Muscle of leg (tissue), 11 donors: ENCODE data around the gene COQ2. TPM values are rescaled to one million over a fixed set of nuclear protein-coding genes. Genes with fewer than 3 reads are reported as not detected.
"Not testable (repeated sequence)": the region's sequence is repeated elsewhere in the genome, so short reads cannot be mapped to it uniquely, and the experiment has no call there.

Experiments
- DNase-seq: peaks from one replicate; pipeline ENCODE4 v3.0.0; 2013
- H3K27ac ChIP-seq: one replicate; pipeline ENCODE4 v1.5.1; 2013; ENCODE audit warnings: mild to moderate bottlenecking, low read length, control low read depth
- H3K27me3 ChIP-seq: one replicate; pipeline ENCODE4 v1.6.1; 2013; ENCODE audit warnings: low read length; ENCODE audit not compliant: control insufficient read depth, insufficient read depth
- H3K36me3 ChIP-seq: one replicate; pipeline ENCODE4 v1.6.1; 2013; ENCODE audit warnings: low read length; ENCODE audit not compliant: control insufficient read depth, insufficient read depth
- H3K4me1 ChIP-seq: one replicate; pipeline ENCODE4 v1.6.1; 2013; ENCODE audit warnings: low read length; ENCODE audit not compliant: control insufficient read depth, insufficient read depth
- H3K4me3 ChIP-seq: one replicate; pipeline ENCODE4 v1.5.1; 2013; ENCODE audit warnings: low read length, control low read depth
- H3K9me3 ChIP-seq: replicated peaks from 2 replicates; pipeline ENCODE4 v1.6.1; 2013; ENCODE audit warnings: low read depth, low read length; ENCODE audit not compliant: control insufficient read depth
- WGBS: methylation state at CpG from one replicate; pipeline ENCODE4 v1.1.5; 2013; ENCODE audit warnings: missing lambda C conversion rate; ENCODE audit not compliant: insufficient coverage; 5-methylcytosine and 5-hydroxymethylcytosine counted together
- polyA plus RNA-seq, 8 donors: library from polyadenylated mRNA; unstranded; fragments of 120-200 nt; gene quantifications; one replicate each; pipeline versions ENCODE4 v1.2.1 to v1.2.3, GENCODE V29; 2013; ENCODE audit warnings: inconsistent platforms in 1 of 8, low replicate concordance in 1 of 8; ENCODE audit not compliant: insufficient read length in 8 of 8, insufficient read depth in 1 of 8
- total RNA-seq: library from RNA; stranded (reverse); fragments of 120-200 nt; gene quantifications from one replicate; pipeline ENCODE4 v1.2.4, GENCODE V29; 2013

Gene COQ2
- total and polyA plus RNA-seq, 9 donors, result 7.7 to 12.2 (median 9.3) TPM

- H3K4me3 ChIP-seq, DNase-seq, H3K36me3 ChIP-seq, H3K27me3 ChIP-seq, H3K9me3 ChIP-seq, H3K27ac ChIP-seq, H3K4me1 ChIP-seq: not testable (repeated sequence)
- 100% methylated on average over 1 of the region's 3 CpGs for WGBS
These were observed 5.6 kb upstream of the COQ2 start for GRCh38 chr4:83290059-83290774.

- H3K4me3 ChIP-seq, H3K4me1 ChIP-seq, H3K36me3 ChIP-seq, H3K27me3 ChIP-seq, H3K9me3 ChIP-seq, H3K27ac ChIP-seq, DNase-seq: not testable (repeated sequence)
- no CpG with 5 or more reads among the region's 1 CpG for WGBS
These were observed 3.8 kb upstream of the COQ2 start for GRCh38 chr4:83288381-83288780.

- Histone ChIP-seq H3K27ac (peak overlapping the region; percentile 94), H3K4me3 (peak overlapping the region; percentile 69), H3K36me3 (no peaks in the 10 kb centered on the region), H3K27me3 (no peaks in the 10 kb centered on the region), H3K4me1 (peaks cover 5% of the 10 kb centered on the region), H3K9me3 (no peaks in the 10 kb centered on the region)
- DNase-seq, result peak; percentile 83
- WGBS, result 11% methylated on average over 5 of the region's 9 CpGs
These were observed 433 bp upstream of the COQ2 start for GRCh38 chr4:83285055-83285407.

- no peaks in the 10 kb centered on the region for H3K27me3 ChIP-seq
- no peaks in the 10 kb centered on the region for H3K36me3 ChIP-seq
- H3K4me1 ChIP-seq, result peaks cover 5% of the 10 kb centered on the region
- no peaks in the 10 kb centered on the region for H3K9me3 ChIP-seq
- DNase-seq, result no peak
- H3K27ac ChIP-seq, result no peak overlapping the region
- WGBS, result 93% methylated on average over 7 of the region's 7 CpGs
- H3K4me3 ChIP-seq, result no peak overlapping the region
These were observed 1.4 kb downstream of the COQ2 start for GRCh38 chr4:83283181-83283580.

- WGBS, result no CpG with 5 or more reads among the region's 4 CpGs
- H3K4me1 ChIP-seq, result peaks cover 5% of the 10 kb centered on the region
- no peak overlapping the region for H3K4me3 ChIP-seq
- peak; percentile 66 for DNase-seq
- no peaks in the 10 kb centered on the region for H3K27me3 ChIP-seq
- no peaks in the 10 kb centered on the region for H3K9me3 ChIP-seq
- peaks cover 3% of the 10 kb centered on the region for H3K36me3 ChIP-seq
- no peak overlapping the region for H3K27ac ChIP-seq
These were observed 2.5 kb downstream of the COQ2 start for GRCh38 chr4:83282049-83282535.

- no peaks in the 10 kb centered on the region for H3K27me3 ChIP-seq
- no peak for DNase-seq
- no peak overlapping the region for H3K27ac ChIP-seq
- WGBS, result no CpG with 5 or more reads among the region's 4 CpGs
- peaks cover 3% of the 10 kb centered on the region for H3K36me3 ChIP-seq
- no peaks in the 10 kb centered on the region for H3K9me3 ChIP-seq
- no peak overlapping the region for H3K4me3 ChIP-seq
- H3K4me1 ChIP-seq, result peaks cover 5% of the 10 kb centered on the region
These were observed 3.3 kb downstream of the COQ2 start for GRCh38 chr4:83281307-83281706.

GRCh38 chr4:83276299-83277040, 8.1 kb downstream of the COQ2 start:
- Histone ChIP-seq H3K36me3 (peaks cover 3% of the 10 kb centered on the region), H3K9me3 (no peaks in the 10 kb centered on the region), H3K4me1 (no peaks in the 10 kb centered on the region), H3K27me3 (no peaks in the 10 kb centered on the region), H3K27ac (no peak overlapping the region), H3K4me3 (no peak overlapping the region)
- WGBS, result no CpG with 5 or more reads among the region's 3 CpGs
- DNase-seq, result no peak

GRCh38 chr4:83273926-83274325, 10.7 kb downstream of the COQ2 start:
- not testable (repeated sequence) for H3K9me3 ChIP-seq, H3K4me3 ChIP-seq, H3K27ac ChIP-seq, H3K27me3 ChIP-seq, DNase-seq, H3K4me1 ChIP-seq
- no CpG with 5 or more reads among the region's 3 CpGs for WGBS
- peaks cover 11% of the 10 kb centered on the region for H3K36me3 ChIP-seq

GRCh38 chr4:83272900-83273299, 11.7 kb downstream of the COQ2 start:
- no CpG with 5 or more reads among the region's 5 CpGs for WGBS
- no peaks in the 10 kb centered on the region for H3K27me3 ChIP-seq
- no peak overlapping the region for H3K27ac ChIP-seq
- H3K9me3 ChIP-seq, result no peaks in the 10 kb centered on the region
- no peak overlapping the region for H3K4me3 ChIP-seq
- H3K36me3 ChIP-seq, result peaks cover 11% of the 10 kb centered on the region
- H3K4me1 ChIP-seq, result no peaks in the 10 kb centered on the region
- no peak for DNase-seq

GRCh38 chr4:83269256-83269655, 15.3 kb downstream of the COQ2 start:
- Histone ChIP-seq H3K4me1 (no peaks in the 10 kb centered on the region), H3K4me3 (no peak overlapping the region), H3K27ac (no peak overlapping the region), H3K9me3 (no peaks in the 10 kb centered on the region), H3K36me3 (peaks cover 13% of the 10 kb centered on the region), H3K27me3 (no peaks in the 10 kb centered on the region)
- DNase-seq, result no peak
- WGBS, result no CpG with 5 or more reads among the region's 1 CpG
